Stimulated activated CD8-positive, alpha-beta memory T cell treated with anti-CD3 and anti-CD28 coated beads, Interleukin-7, amount 100 ng/mL, for 24 hours (primary cell): ENCODE measurements around the gene CTNND2.
"Not testable (repeated sequence)": the region's sequence is repeated elsewhere in the genome, so short reads cannot be mapped to it uniquely, and the experiment has no call there.

Experiments
- DNase-seq: peaks from one replicate; pipeline ENCODE4 v3.0.0-alpha.2; 2020; ENCODE audit warnings: low read depth

Gene CTNND2

DNA sequence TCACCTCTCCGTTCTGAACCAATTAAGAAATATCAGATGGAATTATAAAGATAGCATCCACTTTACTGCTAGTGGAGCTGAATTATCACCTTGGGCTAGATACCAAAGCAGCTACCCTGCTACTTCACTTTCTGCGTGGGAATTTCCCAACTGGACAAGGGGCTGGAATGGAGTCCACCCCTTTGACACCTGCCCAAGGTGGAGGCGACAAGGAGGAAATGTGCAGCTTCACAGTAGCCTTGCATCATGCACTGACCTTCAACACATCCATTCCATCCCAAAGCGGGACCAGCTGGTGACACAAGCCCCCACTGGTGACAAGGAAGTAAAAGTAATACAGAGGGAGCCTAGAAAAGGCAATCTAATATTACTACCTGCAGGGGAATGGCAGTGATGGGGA is 30.7 kb downstream of the CTNND2 start:
- DNase-seq, result no peak

DNA sequence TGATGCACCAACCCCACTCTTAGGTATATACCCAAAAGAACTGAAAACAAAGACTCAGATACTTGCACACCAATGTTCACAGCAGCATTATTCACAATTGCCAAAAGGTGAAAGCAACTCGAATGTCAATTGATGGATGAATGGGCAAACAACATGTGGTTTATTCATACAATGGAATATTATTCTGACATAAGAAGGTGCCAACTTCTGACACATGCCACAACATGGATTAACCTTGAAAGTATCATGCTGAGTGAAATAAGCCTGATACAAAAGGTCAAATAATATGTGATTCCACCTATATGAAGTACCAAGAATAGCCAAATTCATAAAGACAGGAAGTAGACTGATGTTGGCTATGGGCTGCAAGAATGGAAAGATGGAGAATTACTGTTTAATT is 35.0 kb downstream of the CTNND2 start:
- DNase-seq, result no peak

DNA sequence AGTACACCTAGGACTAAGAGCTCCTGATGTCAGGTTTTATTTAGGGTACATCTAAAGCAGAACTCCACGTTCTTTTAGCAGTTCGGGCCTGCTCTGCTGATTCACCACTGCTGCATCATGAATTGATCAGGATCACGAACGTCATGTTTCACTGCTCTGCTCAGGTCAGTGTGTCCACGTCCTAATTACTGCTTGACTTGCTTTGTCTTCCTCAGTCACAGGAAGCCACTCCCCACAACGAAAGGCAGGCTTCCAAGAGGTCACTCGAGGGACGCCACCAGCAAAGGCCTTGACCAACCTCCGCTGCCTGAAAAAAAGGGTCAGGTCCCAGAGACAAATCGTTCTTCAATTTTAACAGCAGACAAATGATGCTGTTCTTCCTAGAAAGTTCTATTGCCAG is 40.3 kb downstream of the CTNND2 start:
- no peak for DNase-seq

DNA sequence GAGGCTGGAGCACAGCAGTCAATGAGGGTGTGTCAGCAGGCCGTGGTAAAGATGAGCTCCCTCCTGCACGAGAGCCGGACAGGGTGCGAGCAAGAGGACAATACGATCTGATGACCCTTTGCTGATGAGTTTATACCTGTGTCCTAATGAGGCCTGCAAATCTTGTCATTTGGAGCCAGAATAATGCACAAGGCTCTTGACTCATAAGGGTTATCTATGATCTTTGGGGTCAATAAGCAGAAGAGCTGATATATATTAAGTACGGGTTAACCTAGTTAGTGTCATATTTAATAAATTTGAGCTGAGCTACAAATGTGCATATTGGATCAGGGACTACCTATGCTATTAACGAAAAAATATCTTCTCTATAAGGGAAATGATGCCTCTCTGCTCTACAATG is 46.9 kb downstream of the CTNND2 start:
- no peak for DNase-seq

DNA sequence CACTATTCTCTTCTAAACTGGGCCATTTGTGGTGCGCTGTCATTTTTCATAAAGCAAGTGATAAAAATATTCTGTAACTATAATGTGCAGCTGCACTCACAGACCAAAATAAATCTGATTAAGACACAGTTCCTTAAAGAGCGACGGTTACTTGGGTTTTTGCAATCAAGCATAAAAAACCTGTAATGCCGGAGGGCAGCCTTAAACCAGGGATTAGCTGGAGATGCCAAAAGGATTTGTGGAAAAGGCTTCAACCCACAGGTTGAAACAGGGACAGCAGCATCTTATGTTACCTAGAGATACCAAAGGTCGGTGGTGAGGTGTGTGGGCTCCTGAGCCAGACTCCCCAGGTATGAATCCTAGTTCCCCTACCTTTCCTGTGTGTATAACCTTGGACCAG is 49.3 kb downstream of the CTNND2 start:
- no peak for DNase-seq

DNA sequence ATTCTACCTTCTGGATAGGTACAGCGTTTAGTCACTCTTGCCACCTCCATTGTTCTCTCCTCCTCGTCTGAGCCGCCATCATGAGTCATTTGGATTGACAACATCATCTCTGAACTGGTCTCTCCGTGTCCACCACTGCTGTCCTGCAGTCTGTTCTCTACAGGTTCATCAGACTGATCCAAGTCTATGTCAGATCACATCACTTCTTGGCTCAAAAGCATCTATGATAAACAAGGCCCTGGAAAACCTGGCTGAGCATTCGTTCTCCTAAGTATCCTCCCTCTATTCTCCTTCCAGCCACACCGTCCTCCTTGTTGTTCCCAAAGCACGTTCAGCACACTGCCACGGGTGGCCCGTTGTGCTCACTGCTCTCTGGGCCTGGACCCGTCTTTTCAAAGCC is 50.5 kb downstream of the CTNND2 start:
- DNase-seq, result no peak

DNA sequence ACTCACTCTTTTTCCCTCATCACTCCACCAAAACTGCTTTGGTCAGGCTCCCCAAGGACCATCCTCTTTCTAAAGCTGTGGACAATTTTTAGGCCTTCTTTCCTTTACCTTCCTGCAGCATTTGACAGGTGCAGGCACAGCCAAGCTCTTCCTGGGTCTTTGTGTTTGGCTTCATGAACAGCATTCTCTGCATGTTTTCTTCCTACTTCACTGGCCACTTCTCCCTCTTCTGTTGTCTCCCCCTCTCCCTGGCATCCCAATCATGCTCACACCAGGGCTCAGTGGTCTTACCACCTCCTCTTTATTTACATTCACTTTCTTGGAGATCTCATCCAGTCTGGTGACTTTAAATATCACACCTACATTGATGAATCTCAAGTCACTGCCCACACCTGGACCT is 51.1 kb downstream of the CTNND2 start:
- DNase-seq, result no peak

DNA sequence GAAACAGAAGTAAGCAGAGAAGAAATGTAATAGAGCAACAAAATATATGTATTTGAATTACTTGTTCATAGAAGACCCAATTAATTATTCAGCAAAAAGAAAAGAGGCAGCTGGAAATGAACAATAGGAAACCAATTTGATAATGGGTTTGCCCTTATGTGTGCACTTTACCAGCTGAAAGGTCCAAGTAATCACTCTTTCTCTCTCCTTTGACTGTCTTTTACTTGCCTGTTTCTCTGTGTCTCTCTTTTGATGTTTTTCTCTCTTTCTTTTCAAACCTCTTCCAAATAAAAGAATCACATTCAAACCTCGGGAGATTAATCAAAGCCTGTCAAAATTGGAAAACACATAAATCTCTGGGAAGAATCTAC is 51.5 kb downstream of the CTNND2 start:
- DNase-seq, result no peak

DNA sequence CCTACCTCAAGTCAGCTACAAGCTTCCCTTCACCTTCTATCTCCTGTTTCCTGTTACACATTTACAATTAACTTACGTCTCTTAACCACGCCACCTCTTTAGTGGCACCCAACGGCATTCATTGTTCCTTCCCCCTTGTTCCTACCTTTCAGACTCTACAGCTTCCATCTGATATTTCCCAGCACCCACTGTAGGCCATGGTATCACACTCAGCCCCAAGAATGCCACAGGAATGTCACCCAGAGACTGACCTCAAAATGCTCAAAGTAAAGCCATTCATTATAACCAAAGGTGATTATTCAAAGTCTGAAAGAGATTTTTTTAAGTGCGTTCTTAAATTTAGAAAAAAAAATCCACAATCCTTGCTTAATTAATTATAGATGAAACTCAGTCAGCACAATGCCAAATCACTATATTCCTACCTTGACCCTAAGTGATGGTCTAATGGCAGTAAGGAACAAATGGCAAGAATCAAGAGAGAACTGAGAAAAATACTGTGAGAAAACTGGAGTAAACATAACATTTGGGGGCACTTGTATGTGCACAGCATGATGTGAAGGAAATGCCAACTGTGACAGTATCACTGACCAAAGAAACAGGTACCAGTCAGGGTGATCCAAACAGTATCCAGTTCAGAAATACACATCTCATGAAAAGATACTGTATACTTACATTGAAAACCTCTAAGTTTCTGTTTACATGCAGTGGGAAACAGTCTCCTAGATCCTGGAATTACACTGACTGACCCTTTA is 52.1 kb downstream of the CTNND2 start:
- no peak for DNase-seq

DNA sequence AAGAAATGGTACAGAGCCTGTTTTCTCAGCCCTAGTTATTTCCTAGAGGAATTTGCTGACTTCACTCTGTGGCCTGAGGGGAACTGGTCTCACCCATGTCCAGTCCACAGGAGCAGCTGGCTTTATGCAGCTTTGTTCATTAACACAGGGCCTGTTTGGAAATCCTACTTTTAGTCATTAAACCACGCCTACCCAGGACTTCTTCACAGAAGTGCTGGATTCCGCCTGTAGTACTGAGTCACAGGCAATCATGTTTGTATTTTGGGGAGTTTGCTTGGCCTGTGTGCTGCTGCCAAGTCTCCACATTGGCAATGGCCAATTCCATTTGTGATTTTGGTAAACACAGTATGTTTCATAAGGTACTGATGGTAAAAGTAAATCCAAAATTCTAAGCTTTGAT is 52.8 kb downstream of the CTNND2 start:
- no peak for DNase-seq

DNA sequence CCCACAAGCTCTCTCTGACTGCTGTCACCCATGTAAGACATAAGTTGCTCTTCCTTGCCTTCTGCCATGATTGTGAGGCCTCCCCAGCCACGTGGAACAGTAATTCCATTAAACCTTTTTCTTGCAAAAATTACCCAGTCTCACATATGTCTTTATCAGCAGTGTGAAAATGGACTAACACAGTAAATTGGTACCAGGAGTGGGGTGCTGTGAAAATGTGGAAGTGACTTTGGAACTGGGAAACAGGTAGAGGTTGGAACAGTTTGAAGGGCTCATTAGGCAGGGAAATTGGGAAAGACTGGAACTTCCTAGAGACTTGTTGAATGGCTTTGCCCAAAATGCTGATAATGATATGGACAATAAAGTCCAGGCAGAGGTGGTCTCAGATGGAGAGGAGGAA is 75.7 kb downstream of the CTNND2 start:
- DNase-seq, result not testable (repeated sequence)

DNA sequence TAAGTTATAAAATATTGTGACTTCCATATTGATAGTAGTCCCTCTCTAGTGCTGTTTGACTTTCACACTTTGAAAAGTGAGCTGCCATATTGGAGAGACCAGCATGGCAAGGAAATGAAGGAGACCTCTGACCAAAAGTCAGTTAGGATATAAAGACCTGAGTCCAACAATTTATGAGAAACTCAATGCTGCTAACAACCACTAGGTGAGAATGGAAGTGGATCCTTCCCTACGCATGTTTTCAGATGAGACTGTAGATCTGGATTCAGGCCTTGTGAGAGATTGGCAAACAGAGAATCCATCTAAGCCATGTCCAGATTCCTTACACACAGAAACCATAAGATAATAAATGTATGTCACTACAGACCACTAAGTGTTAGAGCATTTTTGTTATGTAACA is 81.6 kb downstream of the CTNND2 start:
- DNase-seq, result no peak

DNA sequence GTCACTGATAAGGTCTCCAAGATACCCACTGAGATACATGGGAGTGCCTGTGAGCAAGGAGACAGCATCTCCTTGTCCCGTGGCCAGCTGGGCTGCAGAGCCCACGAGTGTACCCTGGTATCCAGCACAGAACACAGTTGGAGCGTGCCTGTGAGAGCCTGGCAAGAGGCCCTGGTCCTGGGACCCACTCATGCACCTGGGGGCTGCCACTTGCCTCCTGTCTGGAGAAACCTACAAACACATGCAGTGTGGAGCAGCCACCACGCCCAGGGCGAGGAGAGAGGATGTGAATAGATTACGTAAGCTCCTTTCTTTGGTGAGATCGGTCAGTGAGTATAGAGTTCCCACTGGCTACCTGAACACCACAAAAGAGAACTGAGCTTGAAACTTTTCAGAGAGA is 88.3 kb downstream of the CTNND2 start:
- no peak for DNase-seq

DNA sequence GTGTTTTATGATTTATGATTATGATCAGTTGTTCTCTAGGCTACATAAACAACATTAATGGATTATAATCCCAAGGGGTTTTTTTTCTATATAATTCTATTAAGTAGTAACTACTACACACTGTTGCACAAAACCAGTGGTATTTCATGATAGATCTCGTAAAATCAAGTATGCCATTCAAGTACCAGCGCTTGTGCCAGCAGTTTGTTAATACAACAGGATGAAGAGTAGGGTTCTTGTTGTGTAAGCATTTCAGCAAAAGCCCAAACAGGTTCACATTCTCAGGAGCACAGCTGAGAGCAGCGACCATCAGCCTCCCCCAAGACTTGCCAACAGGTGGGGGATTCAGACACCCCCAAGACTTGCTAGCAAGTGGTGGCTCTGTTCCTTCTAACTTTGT is 88.8 kb downstream of the CTNND2 start:
- no peak for DNase-seq

DNA sequence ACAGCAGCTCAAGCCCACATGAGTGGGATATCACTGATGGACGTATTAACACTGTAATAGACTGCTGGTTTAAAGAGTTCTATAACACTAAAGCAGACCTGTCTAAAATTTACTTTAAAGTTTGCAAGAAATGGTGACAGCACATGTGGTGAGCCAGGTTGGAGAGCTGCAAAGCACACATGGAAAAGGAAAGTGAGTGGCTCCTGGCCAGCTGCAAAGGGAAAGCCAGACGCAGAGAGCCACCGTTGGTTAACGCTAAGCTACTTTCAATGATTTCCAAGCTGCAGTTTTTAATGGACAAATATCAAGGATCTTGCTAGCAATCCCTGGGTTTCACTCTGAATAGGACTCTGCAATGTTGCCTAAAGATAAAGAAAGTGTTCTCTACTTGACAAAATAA is 89.9 kb downstream of the CTNND2 start:
- DNase-seq, result no peak

DNA sequence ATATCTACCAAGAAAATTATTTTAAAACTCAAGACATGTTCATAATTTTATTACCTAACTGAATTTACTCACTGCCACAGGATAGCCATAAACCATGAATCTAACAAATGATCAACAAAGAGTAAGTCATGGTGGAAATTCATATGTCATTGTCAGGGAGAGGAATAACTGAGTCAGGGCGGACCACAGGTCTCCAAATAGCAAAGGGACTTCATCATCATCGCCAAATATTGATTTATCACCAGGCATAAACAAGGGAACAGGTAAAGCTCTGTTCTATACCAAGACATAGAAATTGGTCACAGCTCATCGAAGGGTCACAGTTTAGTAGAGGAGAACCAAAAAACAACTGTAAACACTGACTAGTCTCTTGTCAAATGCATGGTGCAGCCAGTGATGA is 94.8 kb downstream of the CTNND2 start:
- DNase-seq, result no peak

DNA sequence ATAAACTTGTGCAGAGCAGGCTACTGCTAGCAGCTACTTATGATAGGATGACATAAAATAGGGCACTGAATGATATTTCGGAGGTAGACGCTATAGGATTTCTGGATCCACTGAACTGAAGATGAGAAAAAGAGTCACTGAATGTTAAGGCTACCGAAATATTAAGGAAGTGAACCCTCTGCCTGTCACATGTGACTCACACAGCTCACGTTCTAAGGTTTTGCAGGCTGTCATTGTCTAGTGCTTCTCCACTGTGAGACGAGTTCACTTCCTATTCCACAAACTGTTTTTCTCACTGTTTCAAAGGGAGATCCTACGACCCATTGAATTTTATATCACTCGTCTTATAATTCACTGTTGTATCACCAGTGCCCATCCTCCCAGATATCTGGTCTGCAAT is 100.8 kb downstream of the CTNND2 start:
- DNase-seq, result no peak

DNA sequence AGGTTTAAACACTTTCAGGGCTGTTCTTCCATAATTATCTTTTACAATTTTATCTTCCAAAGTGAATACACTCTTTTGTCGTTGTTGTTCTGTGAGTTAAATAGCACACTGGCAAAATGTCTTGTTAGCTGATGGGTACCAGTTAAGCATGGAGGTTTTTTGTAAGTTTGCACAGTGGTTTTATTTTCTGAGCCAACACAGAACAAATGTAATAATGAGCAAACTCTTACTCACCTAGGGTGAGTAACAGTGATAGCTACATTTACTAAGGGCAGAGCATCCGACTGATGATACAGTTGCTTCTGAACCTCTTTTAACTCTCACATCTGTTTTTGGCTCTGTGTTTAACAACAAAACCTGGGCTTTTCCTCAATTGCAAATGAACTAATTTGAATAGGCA is 103.2 kb downstream of the CTNND2 start:
- no peak for DNase-seq

DNA sequence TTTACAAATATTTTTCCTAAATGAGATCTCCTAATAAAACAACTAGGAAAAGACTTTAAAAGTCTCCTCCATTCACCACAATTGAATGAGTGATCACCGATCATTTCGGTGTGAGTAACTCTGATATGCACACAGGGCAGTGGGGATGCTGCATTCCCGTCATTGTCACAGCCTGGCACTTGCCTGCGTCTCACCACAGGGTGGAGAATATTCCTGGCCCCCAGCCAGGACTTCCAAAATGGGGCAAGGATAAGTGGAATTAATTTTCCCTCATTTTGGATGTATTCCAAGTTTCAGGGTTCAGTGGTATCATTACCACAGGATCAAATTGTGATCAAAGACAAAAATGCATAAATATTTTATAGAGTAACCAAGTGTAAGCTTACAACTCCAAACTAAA is 107.1 kb downstream of the CTNND2 start:
- no peak for DNase-seq

DNA sequence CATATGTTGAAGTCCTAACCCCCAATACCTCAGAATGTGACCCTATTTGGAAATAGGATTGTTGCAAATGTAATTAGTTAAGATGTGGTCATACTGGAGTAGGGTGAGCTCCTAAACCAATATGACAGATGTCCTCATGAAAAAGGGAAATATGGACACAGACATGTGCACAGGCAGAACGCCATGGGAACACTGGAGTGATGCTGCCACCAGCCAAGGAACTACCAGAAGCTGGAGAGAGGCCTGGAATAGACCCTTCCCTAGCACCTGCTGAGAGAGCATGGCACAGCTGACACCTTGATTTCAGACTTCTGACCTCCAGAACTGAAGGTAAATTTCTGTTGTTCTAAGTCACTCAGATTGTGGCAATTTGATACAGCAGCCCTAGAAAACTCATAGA is 110.8 kb downstream of the CTNND2 start:
- DNase-seq, result no peak

DNA sequence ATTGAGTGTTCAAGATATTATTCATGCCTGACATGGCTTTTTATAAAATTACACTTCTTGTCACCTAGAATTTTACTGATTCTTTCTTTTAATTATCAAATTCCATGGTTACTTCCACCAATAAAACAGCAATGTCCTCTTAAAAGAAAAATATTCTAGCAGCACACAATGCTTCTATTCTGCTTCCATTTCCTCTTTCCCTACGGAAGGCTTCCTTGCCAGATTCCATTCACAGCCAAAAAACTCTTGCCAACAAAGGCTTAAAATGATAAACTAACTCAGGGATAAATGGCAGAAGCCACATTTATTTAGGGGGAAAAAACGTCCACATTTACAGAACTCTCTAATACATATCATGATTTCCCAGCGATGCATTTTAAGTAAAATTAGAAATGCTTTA is 111.6 kb downstream of the CTNND2 start:
- no peak for DNase-seq

DNA sequence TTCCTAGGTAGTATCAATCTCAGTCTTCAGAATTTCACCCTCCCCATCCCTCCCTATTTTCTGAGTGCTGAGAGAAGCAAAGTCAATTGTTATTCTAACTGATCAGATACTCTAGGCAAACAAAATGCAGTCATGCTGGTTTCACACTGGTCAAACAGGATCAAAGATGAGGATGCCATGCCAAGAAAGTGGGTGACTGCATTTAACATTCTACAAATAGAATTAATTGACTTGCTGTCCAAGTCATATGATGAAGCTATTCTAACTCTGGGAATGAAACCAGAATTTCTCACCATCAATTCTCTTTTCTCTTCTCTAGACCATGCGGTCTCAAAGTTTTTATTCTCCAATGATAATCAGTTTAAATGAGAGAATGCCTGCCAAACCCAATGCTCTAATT is 112.5 kb downstream of the CTNND2 start:
- DNase-seq, result no peak

DNA sequence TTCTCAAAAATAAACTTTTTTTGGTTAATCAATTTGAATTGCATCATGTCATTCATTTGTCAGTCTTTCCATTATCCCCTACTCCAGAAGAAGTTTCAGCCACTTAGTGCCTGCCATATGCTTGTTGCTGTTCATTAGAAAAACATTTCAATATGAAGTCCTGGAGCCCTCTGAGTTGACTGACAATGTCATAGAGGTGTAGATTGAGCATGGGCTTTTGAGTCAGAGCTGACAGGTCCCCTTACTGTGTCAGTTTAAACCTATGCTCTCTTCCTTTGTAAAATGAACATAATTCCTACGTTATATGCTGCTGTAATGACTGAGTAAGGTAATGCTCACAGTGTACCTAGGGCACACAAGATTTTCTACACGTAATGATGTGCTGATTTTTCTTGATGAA is 114.0 kb downstream of the CTNND2 start:
- DNase-seq, result no peak

DNA sequence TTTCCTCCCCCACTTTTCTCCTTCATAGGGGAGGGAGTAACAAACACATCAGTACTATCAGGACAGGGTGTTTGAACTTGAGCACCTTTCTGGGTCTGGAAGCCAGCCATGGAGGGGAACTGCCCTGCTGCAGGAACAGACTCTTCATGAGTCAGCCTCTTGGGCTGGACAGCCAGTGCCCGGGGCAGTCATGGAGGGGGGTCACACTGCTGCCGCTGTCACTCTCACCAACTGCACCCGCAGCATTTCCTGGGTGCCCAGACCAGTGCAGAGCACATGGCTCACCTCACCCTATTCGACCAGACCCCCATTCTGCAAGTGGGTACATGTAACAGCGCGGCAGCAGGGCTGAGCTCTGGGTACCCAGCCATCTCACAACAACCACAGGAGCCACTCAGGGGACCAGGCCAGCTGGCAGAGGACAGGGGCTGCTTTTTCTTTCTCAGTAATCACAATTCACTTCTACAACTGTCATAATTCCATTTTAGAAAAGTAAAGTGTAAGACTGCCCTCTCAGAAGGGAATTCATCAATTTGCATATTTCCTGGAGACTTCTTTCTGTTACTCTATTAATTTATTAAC is 118.4 kb downstream of the CTNND2 start:
- DNase-seq, result no peak
